Stimulated activated CD8-positive, alpha-beta memory T cell treated with anti-CD3 and anti-CD28 coated beads, Interleukin-7, amount 100 ng/mL, for 48 hours (primary cell): ENCODE data around the gene CDK14.
"Not testable (repeated sequence)": the region's sequence is repeated elsewhere in the genome, so short reads cannot be mapped to it uniquely, and the experiment has no call there.

Source experiments
- DNase-seq, 2 donors: peaks; one replicate each; pipeline ENCODE4 v3.0.0-alpha.2; 2020; ENCODE audit warnings: low read depth in 1 of 2; ENCODE audit errors: extremely low read depth in 1 of 2

CDK14 gene

DNA sequence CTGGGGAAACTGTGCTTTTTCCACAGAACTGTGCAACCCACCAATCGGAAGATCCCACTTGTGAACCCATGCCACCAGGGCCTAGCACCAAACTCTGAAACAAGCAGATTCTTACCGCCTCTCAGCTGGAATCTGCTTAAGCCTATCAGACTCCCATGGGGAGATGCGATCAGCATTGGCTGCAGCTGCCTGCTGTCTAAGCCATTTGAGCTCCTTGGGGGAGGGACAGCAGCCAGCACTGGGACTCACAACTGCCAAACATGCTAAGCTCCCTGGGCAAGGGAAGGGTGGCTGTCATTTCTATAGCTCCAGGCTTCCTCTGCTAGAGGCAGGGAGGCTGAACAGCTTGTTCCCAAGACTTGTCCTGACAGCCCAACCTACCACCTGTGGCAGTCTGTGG, 283.8 kb downstream of the CDK14 start:
- no peak for DNase-seq

DNA sequence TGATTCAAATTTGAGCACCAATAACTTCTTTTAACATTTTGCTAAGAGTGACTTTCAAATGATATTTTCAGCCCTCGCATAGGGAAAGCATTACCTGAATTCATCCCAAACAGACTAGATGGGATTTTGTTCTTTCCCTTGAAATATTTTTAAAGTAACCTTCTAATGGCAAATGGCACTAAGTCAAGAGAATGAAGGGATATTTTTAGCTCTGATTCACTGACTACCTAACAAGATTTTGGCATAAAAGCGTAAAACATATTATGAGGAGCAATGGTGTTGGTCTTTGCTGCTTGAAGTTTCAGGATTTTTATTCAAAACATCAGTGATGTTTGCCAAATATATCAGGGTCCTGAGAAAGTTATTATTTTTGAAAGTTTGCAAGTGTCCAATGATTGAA, 290.3 kb downstream of the CDK14 start:
- DNase-seq: no peak

GRCh38 chr7:90889210-90889609, 293.1 kb downstream of the CDK14 start:
- DNase-seq: no peak

- DNase-seq: no peak
These were observed 293.5 kb downstream of the CDK14 start for GRCh38 chr7:90889644-90890043.

- DNase-seq: no peak
These were observed 295.4 kb downstream of the CDK14 start for GRCh38 chr7:90891529-90891928.

- DNase-seq: no peak
These were observed 296.1 kb downstream of the CDK14 start for GRCh38 chr7:90892213-90892612.

GRCh38 chr7:90894122-90894521, 298.0 kb downstream of the CDK14 start:
- DNase-seq: no peak

DNA sequence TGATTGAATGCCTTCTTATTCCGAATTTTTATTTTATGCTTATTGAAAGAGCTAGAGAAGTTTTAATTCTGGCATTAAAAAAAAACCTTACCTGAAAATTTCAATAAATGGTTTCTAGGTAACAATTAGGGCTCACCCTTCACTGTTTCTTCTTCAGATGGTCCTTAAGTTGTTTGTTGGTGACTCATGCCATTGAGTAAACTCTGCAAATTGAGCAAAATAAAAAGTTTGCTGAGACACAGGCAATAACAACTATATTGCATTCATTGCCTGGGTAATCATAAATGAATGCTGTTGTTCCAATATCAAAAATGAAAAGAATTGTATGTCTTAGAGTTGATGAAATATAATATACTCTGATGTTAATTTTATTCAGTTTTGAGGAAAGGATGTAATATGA, 300.3 kb downstream of the CDK14 start:
- DNase-seq: no peak

- no peak for DNase-seq
These were observed 301.9 kb downstream of the CDK14 start for GRCh38 chr7:90897961-90898469.

GRCh38 chr7:90900628-90901356, 304.7 kb downstream of the CDK14 start:
- DNase-seq: no peak

GRCh38 chr7:90903841-90904240, 307.7 kb downstream of the CDK14 start:
- no peak for DNase-seq

DNA sequence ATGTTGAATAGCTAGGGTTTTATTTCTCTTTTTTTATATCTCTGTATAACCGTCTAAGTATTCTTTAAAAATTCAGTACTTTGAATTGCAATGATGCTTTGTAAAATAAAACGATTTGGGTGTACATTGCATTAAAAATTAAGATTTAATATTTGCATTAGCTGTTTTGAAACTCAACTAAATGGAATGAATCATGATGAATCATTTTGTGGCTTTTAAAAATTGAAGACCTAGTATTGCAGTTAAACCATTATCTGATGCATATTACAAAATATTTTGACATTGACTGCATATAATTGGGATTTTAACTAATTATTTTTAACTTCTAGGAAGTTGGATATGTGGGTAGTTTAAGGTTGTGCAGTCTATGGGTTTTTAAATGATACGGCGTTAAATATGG, 314.0 kb downstream of the CDK14 start:
- no peak for DNase-seq

DNA sequence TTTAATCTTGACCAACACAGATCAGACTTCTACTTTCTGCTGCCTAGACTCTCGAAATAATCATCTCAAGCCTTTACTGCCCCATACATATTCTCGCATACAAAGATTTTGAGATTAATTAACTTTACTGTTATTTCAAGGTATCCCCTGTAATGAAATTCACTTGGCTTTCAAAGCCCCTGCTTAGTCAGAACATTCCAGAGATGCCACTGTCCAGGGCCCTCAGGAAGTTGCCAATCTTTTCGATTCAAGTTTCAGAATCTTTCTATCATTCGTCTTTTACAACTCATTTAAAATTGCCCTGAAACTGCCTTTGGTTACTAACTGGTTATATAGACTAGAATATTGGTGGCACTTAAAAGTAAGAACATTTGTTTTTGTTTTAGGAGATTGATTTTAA, 320.2 kb downstream of the CDK14 start:
- DNase-seq: no peak

GRCh38 chr7:90917539-90917938, 321.4 kb downstream of the CDK14 start:
- no peak for DNase-seq

GRCh38 chr7:90918303-90918702, 322.2 kb downstream of the CDK14 start:
- no peak for DNase-seq

GRCh38 chr7:90919816-90920215, 323.7 kb downstream of the CDK14 start:
- DNase-seq: no peak

DNA sequence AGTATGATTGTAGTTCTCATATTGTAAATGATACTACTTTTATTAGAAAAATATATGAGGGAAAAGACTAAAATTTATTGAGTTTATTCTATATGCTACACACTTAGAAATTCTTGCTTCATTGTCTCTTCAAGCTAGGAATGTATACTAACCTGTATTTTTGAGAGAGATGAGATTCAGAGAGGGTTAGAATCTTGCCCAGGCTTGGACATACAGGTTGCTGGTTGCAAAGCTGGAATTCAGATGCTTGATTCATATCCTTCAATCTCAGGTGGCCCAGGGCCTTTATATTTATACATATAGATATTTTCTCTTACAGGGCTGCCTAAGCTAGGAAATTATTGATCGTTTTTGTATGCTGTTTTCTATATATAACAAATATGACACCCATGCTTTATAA, 324.2 kb downstream of the CDK14 start:
- DNase-seq: no peak

- DNase-seq: no peak
These were observed 327.4 kb downstream of the CDK14 start for GRCh38 chr7:90923541-90923997.

- DNase-seq: not testable (repeated sequence)
These were observed 332.7 kb downstream of the CDK14 start for GRCh38 chr7:90928700-90929424.

DNA sequence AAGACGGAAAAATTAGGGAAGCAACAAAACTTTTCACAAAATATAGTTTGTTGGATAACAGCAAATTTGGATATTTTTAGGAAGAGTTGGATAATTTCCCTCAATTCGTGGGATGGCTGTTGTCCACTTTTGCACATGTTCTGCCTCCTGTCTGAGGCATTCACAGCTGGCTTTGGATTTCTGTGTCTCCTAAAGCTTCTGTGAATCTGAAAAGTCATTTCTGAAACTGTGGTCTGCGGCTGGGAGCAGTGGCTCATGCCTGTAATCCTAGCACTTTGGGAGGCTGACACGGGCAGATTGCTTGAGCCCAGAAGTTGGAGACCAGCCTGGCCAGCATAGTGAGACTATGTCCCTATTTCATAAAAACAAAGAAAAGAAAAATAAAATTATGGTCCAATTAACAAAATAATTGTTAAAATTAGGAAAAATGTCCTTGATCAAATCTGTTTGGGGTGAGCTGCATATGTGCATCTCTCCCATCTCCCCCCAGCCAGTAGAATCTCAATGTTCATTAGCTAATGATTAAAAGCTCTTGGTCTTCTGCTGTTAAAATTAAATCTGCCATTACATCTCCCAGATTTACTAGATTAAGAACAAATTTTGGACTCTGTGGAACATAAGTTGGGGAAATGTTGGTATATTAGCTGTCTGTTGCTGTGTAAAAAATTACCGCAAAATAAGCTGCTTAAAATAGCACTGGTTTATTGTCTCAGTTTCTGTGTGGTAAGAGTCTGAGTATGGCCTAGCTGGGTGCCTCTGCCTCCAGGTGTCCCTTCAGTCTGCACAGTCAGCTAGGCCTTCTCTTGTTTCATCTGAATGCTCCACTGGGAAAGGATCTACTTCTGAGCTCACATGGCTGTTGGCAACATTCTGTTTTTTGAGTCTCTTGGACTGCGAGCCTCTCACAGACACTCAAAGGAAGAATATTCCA, 336.1 kb downstream of the CDK14 start:
- DNase-seq: no peak

- DNase-seq: no peak
These were observed 336.9 kb downstream of the CDK14 start for GRCh38 chr7:90933041-90933440.
